ENCODE results near the gene BABAM2. TPM values are rescaled to one million over a fixed set of nuclear protein-coding genes. Genes with fewer than 3 reads are reported as not detected.

The BABAM2 gene
- total RNA-seq, 1 donor, result 28.5 TPM

GRCh38 chr2:27935026-27935425, 44.5 kb downstream of the BABAM2 start:
- no peak for DNase-seq (ENCODE audit: low read depth)
- H3K4me3 ChIP-seq (ENCODE audit: low read depth, low read length), result no peak overlapping the region
- TF ChIP-seq, protein P1, sequence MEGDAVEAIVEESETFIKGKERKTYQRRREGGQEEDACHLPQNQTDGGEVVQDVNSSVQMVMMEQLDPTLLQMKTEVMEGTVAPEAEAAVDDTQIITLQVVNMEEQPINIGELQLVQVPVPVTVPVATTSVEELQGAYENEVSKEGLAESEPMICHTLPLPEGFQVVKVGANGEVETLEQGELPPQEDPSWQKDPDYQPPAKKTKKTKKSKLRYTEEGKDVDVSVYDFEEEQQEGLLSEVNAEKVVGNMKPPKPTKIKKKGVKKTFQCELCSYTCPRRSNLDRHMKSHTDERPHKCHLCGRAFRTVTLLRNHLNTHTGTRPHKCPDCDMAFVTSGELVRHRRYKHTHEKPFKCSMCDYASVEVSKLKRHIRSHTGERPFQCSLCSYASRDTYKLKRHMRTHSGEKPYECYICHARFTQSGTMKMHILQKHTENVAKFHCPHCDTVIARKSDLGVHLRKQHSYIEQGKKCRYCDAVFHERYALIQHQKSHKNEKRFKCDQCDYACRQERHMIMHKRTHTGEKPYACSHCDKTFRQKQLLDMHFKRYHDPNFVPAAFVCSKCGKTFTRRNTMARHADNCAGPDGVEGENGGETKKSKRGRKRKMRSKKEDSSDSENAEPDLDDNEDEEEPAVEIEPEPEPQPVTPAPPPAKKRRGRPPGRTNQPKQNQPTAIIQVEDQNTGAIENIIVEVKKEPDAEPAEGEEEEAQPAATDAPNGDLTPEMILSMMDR (IDR thresholded peaks at IDR 0.05; ENCODE audit: insufficient read depth, low read depth, low read length), result no peak

DNA sequence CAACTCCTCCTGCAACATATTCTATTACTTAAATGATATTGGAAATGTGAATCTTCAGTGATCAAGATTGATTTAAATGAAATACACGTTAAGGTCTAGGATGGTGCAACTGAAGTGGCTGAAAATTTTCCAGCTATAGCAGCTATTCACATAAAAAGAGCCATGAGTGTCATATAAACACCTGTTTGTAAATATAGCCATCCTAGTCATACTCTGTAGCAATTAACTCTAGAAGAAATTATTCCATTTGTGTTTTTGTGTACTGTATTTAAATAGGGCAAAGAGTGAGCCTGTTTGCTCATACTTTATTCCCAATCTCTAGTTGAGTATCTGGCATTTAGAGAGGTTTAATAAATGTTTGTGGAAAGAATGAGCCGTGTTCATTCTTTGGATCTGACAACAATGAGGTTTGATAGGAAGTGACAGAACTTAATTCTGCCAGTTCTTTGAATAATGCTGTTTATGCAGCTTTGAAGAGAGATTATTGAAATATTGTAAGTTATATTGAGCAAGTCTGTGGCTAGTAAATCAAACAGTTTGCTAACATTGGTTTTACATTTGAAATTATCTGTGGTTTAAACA, 49.7 kb downstream of the BABAM2 start:
- H3K4me3 ChIP-seq (ENCODE audit: low read depth, low read length), result no peak overlapping the region
- TF ChIP-seq, protein P1 (IDR thresholded peaks at IDR 0.05; ENCODE audit: insufficient read depth, low read depth, low read length), result no peak
- DNase-seq (ENCODE audit: low read depth), result no peak

GRCh38 chr2:27940982-27941381, 50.5 kb downstream of the BABAM2 start:
- H3K4me3 ChIP-seq (ENCODE audit: low read depth, low read length), result no peak overlapping the region
- TF ChIP-seq, protein P1 (IDR thresholded peaks at IDR 0.05; ENCODE audit: insufficient read depth, low read depth, low read length), result no peak
- no peak for DNase-seq (ENCODE audit: low read depth)

GRCh38 chr2:27942612-27943547, 52.4 kb downstream of the BABAM2 start:
- DNase-seq (ENCODE audit: low read depth), result no peak
- TF ChIP-seq, protein P1 (IDR thresholded peaks at IDR 0.05; ENCODE audit: insufficient read depth, low read depth, low read length), result no peak
- H3K4me3 ChIP-seq (ENCODE audit: low read depth, low read length), result no peak overlapping the region

DNA sequence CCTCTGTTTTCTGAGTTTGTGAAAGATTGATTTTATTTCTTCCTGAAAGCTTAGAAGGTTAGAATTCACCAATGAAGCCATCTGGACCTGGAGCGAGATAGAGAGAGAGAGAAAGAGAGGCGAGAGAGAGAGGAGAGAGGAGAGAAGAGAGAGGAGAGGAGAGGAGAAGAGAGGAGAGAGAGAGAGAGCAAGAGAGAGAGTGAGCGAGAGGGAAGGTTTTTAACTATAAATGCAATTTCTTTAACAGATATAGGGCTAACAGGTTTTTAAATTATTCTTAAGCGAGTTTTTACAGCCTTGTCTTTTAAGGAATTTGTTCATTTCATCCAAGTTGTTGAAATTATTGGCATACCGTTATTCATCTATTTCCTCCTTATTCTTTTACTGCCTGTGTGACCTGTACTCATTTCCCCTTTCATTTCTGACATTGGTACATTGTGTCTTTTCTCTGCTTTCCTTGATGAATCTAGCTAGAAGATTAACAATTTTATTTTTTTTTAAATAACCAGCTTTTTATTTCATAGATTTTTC, 56.1 kb downstream of the BABAM2 start:
- no peak for DNase-seq (ENCODE audit: low read depth)
- TF ChIP-seq, protein P1 (IDR thresholded peaks at IDR 0.05; ENCODE audit: insufficient read depth, low read depth, low read length), result no peak
- H3K4me3 ChIP-seq (ENCODE audit: low read depth, low read length), result no peak overlapping the region

DNA sequence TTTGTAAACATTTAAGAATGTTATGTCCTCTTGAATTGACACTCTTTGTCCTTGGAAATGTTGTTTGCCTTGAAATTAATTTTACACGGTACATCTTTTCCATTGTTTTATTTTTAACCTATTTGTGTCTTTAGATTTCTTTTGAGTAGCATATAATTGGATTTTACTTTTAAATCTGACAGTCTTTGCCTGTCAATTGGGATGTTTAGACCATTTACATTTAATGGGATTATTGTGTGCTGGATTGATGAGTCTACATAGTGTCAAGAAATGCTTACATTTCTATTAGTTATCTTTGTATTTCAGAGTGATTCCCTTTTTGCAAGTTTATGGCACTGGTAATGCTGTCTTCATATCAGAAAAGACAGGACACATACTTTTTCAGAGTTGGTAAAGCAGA, 61.5 kb downstream of the BABAM2 start:
- no peak overlapping the region for H3K4me3 ChIP-seq (ENCODE audit: low read depth, low read length)
- TF ChIP-seq, protein P1 (IDR thresholded peaks at IDR 0.05; ENCODE audit: insufficient read depth, low read depth, low read length), result no peak
- DNase-seq (ENCODE audit: low read depth), result no peak
